Measurements from ENCODE around the gene PRM3. TPM values are rescaled to one million over a fixed set of nuclear protein-coding genes. Genes with fewer than 3 reads are reported as not detected.

Gene PRM3
- total and polyA plus RNA-seq, 8 donors, result not detected

DNA sequence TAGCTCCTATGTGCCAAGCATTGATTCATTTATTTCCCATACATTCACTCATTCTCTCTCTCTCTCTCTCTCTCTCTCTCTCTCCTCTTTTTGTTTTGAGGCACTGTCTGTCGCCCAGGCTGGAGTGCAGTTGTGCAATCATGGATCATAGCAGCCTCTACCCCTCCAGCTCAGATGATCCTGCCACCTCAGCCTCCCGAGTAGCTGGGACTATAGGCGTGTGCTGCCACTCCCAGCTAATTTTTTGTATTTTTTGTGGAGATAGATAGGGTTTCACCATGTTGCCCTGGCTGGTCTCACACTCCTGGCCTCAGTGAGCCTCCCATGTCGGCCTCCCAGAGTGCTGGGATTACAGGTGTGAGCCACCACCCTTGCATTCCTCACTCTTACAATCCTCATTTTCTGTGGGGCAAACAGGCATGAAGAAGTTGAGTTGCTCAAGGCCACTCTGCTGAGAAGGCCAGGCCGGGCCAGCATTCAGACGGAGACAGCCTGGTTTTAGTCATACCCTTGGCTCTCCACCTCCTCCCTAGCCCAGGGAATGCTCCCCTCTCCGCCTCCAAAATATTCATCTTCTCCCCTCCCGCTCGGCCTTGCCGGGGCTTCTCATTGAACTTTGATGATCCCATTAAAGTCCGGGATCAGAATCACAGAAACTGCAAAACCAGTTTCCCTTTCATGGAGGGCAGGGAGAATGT, 3.6 kb upstream of the PRM3 start:
- Histone ChIP-seq H3K27ac (no peak overlapping the region), H3K27me3 (no peaks in the 10 kb centered on the region), H3K36me3 (no peaks in the 10 kb centered on the region), H3K4me1 (no peaks in the 10 kb centered on the region), H3K9me3 (no peaks in the 10 kb centered on the region), H3K4me3 (no peak overlapping the region)
- DNase-seq (no peak), ATAC-seq (no peak), FAIRE-seq (no peak)
- TF ChIP-seq, protein P1, sequence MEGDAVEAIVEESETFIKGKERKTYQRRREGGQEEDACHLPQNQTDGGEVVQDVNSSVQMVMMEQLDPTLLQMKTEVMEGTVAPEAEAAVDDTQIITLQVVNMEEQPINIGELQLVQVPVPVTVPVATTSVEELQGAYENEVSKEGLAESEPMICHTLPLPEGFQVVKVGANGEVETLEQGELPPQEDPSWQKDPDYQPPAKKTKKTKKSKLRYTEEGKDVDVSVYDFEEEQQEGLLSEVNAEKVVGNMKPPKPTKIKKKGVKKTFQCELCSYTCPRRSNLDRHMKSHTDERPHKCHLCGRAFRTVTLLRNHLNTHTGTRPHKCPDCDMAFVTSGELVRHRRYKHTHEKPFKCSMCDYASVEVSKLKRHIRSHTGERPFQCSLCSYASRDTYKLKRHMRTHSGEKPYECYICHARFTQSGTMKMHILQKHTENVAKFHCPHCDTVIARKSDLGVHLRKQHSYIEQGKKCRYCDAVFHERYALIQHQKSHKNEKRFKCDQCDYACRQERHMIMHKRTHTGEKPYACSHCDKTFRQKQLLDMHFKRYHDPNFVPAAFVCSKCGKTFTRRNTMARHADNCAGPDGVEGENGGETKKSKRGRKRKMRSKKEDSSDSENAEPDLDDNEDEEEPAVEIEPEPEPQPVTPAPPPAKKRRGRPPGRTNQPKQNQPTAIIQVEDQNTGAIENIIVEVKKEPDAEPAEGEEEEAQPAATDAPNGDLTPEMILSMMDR (IDR thresholded peaks at IDR 0.05), result no peak
- WGBS, 2 donors, result 78 to 84% methylated on average over 11 of the region's 11 CpGs
- intact Hi-C loops (cut with DNase I), result no loop called here

DNA sequence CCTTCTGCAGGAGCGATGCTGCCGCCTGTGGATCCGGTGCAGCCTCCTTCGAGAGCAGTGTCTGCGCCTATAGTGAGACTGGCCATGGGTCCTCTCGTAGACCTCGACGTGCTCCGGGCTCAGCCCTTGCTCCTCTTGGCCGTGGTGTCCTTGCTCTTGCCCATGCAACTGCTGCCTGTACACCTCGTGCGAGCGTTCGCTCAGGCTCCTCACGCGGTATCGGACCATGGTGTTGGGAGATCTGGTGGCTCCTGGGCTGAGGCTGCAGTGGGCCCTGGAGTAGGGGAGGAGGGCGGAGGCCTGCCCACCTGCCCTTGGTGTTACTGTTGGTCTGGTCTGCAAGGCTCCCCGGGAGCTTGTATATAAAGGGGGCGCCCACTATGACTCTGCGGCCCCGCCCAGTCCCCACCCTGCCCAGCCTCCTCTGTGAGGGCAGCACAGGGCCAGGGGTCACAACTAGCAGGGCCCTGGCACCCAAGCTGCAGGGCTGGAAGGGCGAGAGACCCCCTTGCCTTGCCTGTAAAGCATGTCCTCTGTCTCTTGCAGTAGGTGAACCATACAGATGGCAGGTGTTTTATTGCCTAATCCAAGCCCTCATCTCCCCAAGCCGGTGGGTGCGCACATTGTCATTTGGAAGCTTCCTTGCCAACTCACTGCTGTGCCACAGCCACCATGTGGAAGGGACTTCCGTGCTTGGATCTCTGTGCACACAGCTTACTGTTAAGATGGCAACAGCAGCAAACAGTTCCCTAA, 2.9 kb upstream of the PRM3 start, which contains the start of gene PRM2:
TSS of gene PRM2 (minus strand) at position 338 of the 753 bp plus-strand sequence. CDS start at position 228, 110 bp downstream.
- no peaks in the 10 kb centered on the region for H3K4me1 ChIP-seq
- intact Hi-C loops (cut with DNase I), result no loop called here
- no peak for ATAC-seq
- WGBS, 2 donors, result 86 to 90% methylated on average over 26 of the region's 26 CpGs
- H3K27me3 ChIP-seq, result no peaks in the 10 kb centered on the region
- FAIRE-seq, result no peak
- TF ChIP-seq, protein P1 (IDR thresholded peaks at IDR 0.05), result no peak
- no peak within 1 kb of the TSS for H3K4me3 ChIP-seq
- H3K36me3 ChIP-seq, result no peaks in the 10 kb centered on the region
- no peak within 1 kb of the TSS for H3K27ac ChIP-seq
- DNase-seq, result no peak
- no peaks in the 10 kb centered on the region for H3K9me3 ChIP-seq

- Histone ChIP-seq H3K4me1 (no peaks in the 10 kb centered on the region), H3K4me3 (no peak overlapping the region), H3K9me3 (no peaks in the 10 kb centered on the region), H3K27ac (no peak overlapping the region), H3K27me3 (no peaks in the 10 kb centered on the region), H3K36me3 (no peaks in the 10 kb centered on the region)
- FAIRE-seq (no peak), ATAC-seq (no peak), DNase-seq (no peak)
- TF ChIP-seq, protein P1 (IDR thresholded peaks at IDR 0.05), result no peak
- 86 to 94% methylated on average over 7 of the region's 7 CpGs for WGBS, 2 donors
- intact Hi-C loops (cut with DNase I), result no loop called here
Observed at GRCh38 chr16:11274964-11275363, 1.5 kb upstream of the PRM3 start.

DNA sequence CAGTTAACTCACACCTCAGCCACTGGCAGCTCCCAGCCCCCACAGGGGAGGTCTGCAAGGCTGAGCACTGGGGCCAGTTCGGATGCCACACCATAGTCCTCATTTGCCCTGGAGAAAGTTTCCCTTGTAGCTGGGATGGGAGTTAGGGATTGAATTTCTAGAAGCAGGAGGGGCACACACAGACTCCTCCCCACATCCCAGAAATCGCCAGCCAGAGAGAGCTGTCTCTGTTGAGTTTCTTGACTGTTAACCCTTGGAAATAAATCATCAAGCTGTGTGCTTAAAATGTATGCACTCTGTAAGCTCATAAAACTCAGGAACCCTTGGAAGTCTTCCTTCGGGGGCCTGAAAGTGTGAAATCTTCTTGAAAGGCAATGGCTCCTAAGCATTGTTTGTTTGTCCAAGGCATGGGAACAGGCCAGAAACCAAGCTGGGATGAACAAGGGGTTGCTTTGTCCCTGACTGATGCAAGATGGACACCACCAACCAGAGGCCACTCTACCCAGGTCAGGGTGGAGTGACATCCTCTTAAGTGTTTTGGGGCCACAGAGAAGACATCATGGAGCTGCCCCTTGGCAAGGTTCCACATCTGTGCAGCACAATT, 394 bp upstream of the PRM3 start:
- Histone ChIP-seq H3K9me3 (no peaks in the 10 kb centered on the region), H3K4me3 (no peak overlapping the region), H3K4me1 (no peaks in the 10 kb centered on the region), H3K27ac (no peak overlapping the region), H3K36me3 (no peaks in the 10 kb centered on the region), H3K27me3 (no peaks in the 10 kb centered on the region)
- ATAC-seq (no peak), DNase-seq (no peak), FAIRE-seq (no peak)
- intact Hi-C loops (cut with DNase I), result no loop called here
- 68 to 74% methylated on average over 3 of the region's 3 CpGs for WGBS, 2 donors
- TF ChIP-seq, protein P1 (IDR thresholded peaks at IDR 0.05), result no peak

Data from pancreas (tissue), 10 donors.